Lower lobe of right lung (tissue), 2 donors: ENCODE results near the gene VPS33A. TPM values are rescaled to one million over a fixed set of nuclear protein-coding genes. Genes with fewer than 3 reads are reported as not detected.

Source experiments
- ATAC-seq, 2 donors: fragments of 200-7000 bp; cut with Tn5 transposase; one replicate each; pipeline ENCODE4 v1.9.1; 2020 to 2022; ENCODE audit warnings: mild to moderate bottlenecking in 2 of 2, moderate library complexity in 2 of 2
- DNase-seq: peaks from one replicate; pipeline ENCODE4 v3.0.0-alpha.2; 2020
- H3K27ac ChIP-seq: fragments of 200-600 bp; one replicate; pipeline ENCODE4 v1.8.0; 2022
- H3K27me3 ChIP-seq: fragments of 200-600 bp; one replicate; pipeline ENCODE4 v1.8.0; 2022; ENCODE audit warnings: low read depth
- H3K36me3 ChIP-seq: fragments of 200-600 bp; one replicate; pipeline ENCODE4 v1.8.0; 2022; ENCODE audit warnings: mild to moderate bottlenecking
- H3K4me1 ChIP-seq: fragments of 200-600 bp; one replicate; pipeline ENCODE4 v1.8.0; 2022
- H3K4me3 ChIP-seq: fragments of 200-600 bp; one replicate; pipeline ENCODE4 v1.8.0; 2022; ENCODE audit warnings: mild to moderate bottlenecking
- H3K9me3 ChIP-seq: fragments of 200-600 bp; one replicate; pipeline ENCODE4 v1.8.0; 2022
- CTCF ChIP-seq: fragments of 200-600 bp; IDR thresholded peaks from one replicate; pipeline ENCODE4 v1.8.0; 2022; ENCODE audit warnings: antibody characterized with exemption, mild to moderate bottlenecking
- intact Hi-C: fragments of 100-400 bp; cut with DNase I; formaldehyde crosslinking; loops from one replicate; pipeline ENCODE4 v1.11.0; 2022
- long read RNA-seq: library from polyadenylated mRNA; unstranded; transcript quantifications from one replicate; pipeline ENCODE4 v2.0.0, GENCODE V29; 2021
- total RNA-seq: library from RNA; stranded (reverse); fragmentation: NEBNext Ultra II Directional; extraction: Animal tissue kit (Norgen Biotek cat#: 25700); gene quantifications from one replicate; pipeline ENCODE4 v1.2.1, GENCODE V29; 2021
- donor health status: DM: no; HTN: yes; CAD: no; lungs with severe emphysema.

VPS33A gene
- total RNA-seq, result 16.2 TPM
- long read RNA-seq, full-length matches to known transcripts, result 38 of 41 reads
- long read RNA-seq, partial matches to known transcripts, result 2 of 41 reads
- long read RNA-seq, other reads (novel, unspliced or antisense), result 1 of 41 reads

GRCh38 chr12:122266230-122266901 lies at the start of gene VPS33A:
Gene VPS33A (minus strand): TSS chr12:122266494. CDS start chr12:122266408, 86 bp downstream.
- Histone ChIP-seq H3K27ac (peak within 1 kb of the TSS; percentile 93), H3K9me3 (no peaks in the 10 kb centered on the region), H3K27me3 (no peaks in the 10 kb centered on the region), H3K4me3 (peak within 1 kb of the TSS; percentile 99), H3K36me3 (peaks cover 33% of the 10 kb centered on the region), H3K4me1 (peaks cover 19% of the 10 kb centered on the region)
- ATAC-seq (peak; percentile 97 to 99), DNase-seq (peak; percentile 97)
- no peak for TF ChIP-seq CTCF
- intact Hi-C loops, result no loop called here

DNA sequence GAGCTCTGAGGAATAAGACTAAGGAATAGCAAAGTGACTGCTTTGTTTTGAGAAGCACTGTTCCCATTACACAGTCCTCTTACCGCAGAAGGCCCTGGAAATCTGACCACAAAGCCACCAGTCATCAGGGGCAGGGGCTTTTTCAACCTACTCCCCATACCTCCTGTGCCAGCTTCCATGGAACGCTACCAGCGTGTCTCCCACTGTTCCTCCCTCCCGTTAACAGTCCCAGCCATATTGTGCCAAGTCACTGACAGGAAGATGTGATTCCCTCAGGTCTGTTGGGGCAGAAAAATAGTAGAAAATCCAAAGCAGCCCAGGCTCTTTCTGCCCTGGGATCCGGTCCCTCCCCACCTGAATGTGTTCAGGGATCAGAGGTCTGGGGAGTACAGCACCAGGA lies 46.6 kb upstream of the VPS33A start:
- H3K27me3 ChIP-seq, result no peaks in the 10 kb centered on the region
- intact Hi-C loops, result no loop called here
- TF ChIP-seq CTCF, result no peak
- peaks cover 89% of the 10 kb centered on the region for H3K36me3 ChIP-seq
- ATAC-seq (no peak), DNase-seq (no peak)
- no peaks in the 10 kb centered on the region for H3K4me1 ChIP-seq
- no peaks in the 10 kb centered on the region for H3K9me3 ChIP-seq
- no peak overlapping the region for H3K4me3 ChIP-seq
- no peak overlapping the region for H3K27ac ChIP-seq

GRCh38 chr12:122311696-122312095 lies 45.4 kb upstream of the VPS33A start:
- Histone ChIP-seq H3K27ac (no peak overlapping the region), H3K9me3 (no peaks in the 10 kb centered on the region), H3K27me3 (no peaks in the 10 kb centered on the region), H3K4me1 (no peaks in the 10 kb centered on the region), H3K4me3 (no peak overlapping the region), H3K36me3 (peaks cover 89% of the 10 kb centered on the region)
- DNase-seq, result no peak
- intact Hi-C loops, result no loop called here
- TF ChIP-seq CTCF, result no peak
- no peak for ATAC-seq

GRCh38 chr12:122310626-122311333 lies 44.5 kb upstream of the VPS33A start:
- H3K4me3 ChIP-seq, result no peak overlapping the region
- H3K36me3 ChIP-seq, result peaks cover 89% of the 10 kb centered on the region
- intact Hi-C loops, result no loop called here
- no peaks in the 10 kb centered on the region for H3K27me3 ChIP-seq
- no peak for TF ChIP-seq CTCF
- DNase-seq, result no peak
- no peaks in the 10 kb centered on the region for H3K9me3 ChIP-seq
- no peak overlapping the region for H3K27ac ChIP-seq
- no peak for ATAC-seq
- H3K4me1 ChIP-seq, result no peaks in the 10 kb centered on the region

DNA sequence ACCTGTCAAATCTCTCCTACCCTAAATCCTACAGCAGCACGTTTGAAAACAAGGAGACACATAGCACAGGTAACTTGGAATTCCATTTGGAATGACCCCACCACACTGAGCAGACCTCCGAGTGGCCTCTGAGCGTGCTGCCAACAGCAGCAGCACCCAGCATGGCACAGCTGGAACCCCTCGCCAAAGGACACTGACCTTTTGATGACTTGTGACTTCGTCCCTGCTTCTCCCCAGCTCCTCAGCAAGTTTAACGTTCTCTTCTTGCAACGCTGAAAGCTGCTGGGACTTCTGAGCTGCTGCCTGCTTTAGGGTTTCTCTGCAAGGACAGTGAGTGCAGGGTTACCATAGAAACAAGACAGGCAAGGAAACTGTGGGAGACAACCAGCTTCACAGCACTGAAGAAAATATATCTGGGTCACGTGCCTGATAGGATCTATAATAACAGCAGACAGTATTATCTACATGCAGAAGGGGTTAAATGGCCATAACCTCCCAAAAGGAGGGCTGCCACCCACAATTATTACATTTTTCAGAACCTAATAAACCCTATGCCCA lies 43.3 kb upstream of the VPS33A start:
- Histone ChIP-seq H3K4me3 (no peak overlapping the region), H3K27me3 (no peaks in the 10 kb centered on the region), H3K36me3 (peaks cover 89% of the 10 kb centered on the region), H3K9me3 (no peaks in the 10 kb centered on the region), H3K4me1 (no peaks in the 10 kb centered on the region), H3K27ac (no peak overlapping the region)
- no peak for TF ChIP-seq CTCF
- DNase-seq (no peak), ATAC-seq (no peak)
- intact Hi-C loops, result no loop called here
